Mucosa of rectum (tissue), 2 donors: ENCODE data around the gene PNMA6E.

Experiments
- H3K27ac ChIP-seq, 2 donors: one replicate each; pipeline ENCODE4 v1.7.0; 2013; ENCODE audit warnings: inconsistent platforms in 2 of 2, low read depth in 2 of 2, low read length in 2 of 2
- H3K27me3 ChIP-seq, 2 donors: one replicate each; pipeline ENCODE4 v1.7.0; 2013; ENCODE audit warnings: low read length in 2 of 2; ENCODE audit not compliant: control insufficient read depth in 2 of 2, insufficient read depth in 2 of 2
- H3K36me3 ChIP-seq, 2 donors: one replicate each; pipeline ENCODE4 v1.7.0; 2013; ENCODE audit warnings: low read length in 2 of 2; ENCODE audit not compliant: control insufficient read depth in 2 of 2, insufficient read depth in 2 of 2
- H3K4me1 ChIP-seq, 2 donors: one replicate each; pipeline ENCODE4 v1.7.0; 2013; ENCODE audit warnings: low read length in 2 of 2, mild to moderate bottlenecking in 1 of 2; ENCODE audit not compliant: control insufficient read depth in 2 of 2, insufficient read depth in 2 of 2
- H3K4me3 ChIP-seq, 2 donors: one replicate each; pipeline ENCODE4 v1.7.0; 2013; ENCODE audit warnings: low read length in 2 of 2
- H3K9ac ChIP-seq, 2 donors: one replicate each; pipeline ENCODE4 v1.7.0; 2013; ENCODE audit warnings: low read length in 2 of 2, low read depth in 1 of 2, mild to moderate bottlenecking in 1 of 2
- H3K9me3 ChIP-seq, 2 donors: one replicate each; pipeline ENCODE4 v1.7.0; 2013; ENCODE audit warnings: low read length in 2 of 2; ENCODE audit not compliant: control insufficient read depth in 2 of 2
- donor health status: healthy.
- donor health status: Normal muscosa, but diverticular disease.

The PNMA6E gene

DNA sequence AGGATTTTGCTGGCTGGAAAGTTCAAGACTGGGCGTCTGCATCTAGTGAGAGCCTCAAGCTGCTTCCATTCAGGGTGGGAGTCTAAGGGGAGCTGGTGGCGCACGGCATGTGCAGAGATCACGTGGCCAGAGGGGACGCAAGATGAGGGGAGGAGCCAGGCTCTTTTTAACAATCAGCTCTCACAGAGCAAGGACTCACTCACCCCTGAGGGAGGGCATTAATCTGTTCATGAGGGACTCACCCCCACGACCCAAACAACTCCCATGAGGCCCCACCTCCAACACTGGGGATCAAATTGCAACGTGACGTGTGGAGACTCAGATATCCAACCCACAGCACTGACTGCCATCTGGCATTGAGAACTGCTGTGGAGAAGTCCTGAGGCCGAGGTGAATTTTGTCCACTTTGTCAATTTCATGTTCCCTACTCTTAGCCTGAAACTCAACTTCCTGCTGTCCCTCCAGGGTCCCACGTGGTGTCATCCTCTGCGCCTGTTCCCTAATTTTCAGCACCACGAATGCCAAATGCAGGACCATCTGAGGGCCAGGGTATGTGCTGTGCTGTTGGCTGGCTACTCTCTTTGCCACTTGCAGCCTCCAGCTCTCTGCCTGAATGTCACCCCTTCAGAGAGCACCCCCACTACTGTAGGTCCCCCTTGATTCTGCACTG lies 15.8 kb upstream of the PNMA6E start:
- Histone ChIP-seq H3K27me3 (peaks cover 5 to 10% of the 10 kb centered on the region in 2 donors), H3K4me1 (no peaks in the 10 kb centered on the region)

DNA sequence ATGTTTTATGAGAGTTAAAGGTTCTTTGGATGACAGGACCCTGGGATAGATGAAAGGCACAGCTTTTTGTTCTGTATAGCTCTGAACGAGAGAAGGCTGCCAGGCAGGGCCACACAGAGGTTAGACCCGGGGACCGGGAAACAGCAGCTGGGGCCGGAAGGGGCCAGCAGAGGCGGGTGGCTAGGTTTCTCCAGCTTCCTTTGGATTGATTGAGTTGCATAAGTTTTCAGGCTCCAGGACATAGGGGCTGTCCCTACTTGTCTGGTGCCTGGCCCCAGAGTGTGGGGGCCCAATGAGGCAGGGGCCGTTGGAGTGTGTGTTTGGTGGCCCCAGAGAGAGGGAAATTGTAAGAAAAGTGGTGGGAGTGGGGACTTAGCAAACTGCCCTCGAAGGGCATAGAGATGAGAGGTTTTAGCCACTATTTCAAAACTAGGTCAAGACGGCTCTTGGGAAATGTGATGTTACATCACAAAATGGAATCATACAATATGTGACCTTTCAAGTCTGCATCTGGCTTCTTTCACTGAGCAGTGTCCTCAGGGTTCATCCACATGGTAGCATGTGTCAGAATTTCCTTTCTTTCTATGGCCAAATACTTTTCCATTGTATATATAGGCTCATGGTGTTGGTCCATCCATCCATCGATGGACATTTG lies 13.8 kb upstream of the PNMA6E start:
- H3K9me3 ChIP-seq = no peaks in the 10 kb centered on the region
- H3K9ac ChIP-seq = no peak overlapping the region
- no peaks in the 10 kb centered on the region for H3K36me3 ChIP-seq
- no peak overlapping the region for H3K4me3 ChIP-seq
- peaks cover 10 to 13% of the 10 kb centered on the region in 2 donors for H3K27me3 ChIP-seq
- H3K4me1 ChIP-seq = no peaks in the 10 kb centered on the region
- H3K27ac ChIP-seq = no peak overlapping the region

More for the DNA sequence above, 15.8 kb upstream of the PNMA6E start:
- Histone ChIP-seq H3K9ac (no peak overlapping the region), H3K27ac (no peak overlapping the region), H3K9me3 (no peaks in the 10 kb centered on the region), H3K36me3 (no peaks in the 10 kb centered on the region), H3K4me3 (no peak overlapping the region)

DNA sequence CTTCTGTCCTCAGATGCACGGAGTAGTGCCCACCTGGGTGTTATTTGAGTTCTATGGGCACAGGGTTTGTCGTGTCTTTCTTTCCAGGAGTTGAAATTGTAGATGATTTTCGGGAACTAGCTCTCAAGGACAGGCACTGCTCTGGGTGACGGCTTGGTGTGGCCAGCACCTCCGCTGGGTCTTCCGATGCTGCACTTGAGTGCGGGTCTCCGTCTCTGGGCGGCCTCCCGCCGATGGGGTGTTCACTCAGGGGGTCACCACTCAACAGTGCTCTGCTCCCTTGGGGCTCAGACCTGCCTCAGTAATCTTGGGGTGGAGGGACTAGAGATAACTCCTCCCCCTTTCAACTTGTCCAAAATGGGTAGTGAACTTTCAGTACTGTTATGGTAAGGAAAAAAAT lies 12.6 kb upstream of the PNMA6E start:
- no peaks in the 10 kb centered on the region for H3K9me3 ChIP-seq
- H3K27ac ChIP-seq = no peak overlapping the region
- peaks cover 10 to 15% of the 10 kb centered on the region in 2 donors for H3K27me3 ChIP-seq
- H3K4me3 ChIP-seq = no peak overlapping the region
- no peaks in the 10 kb centered on the region for H3K4me1 ChIP-seq
- H3K36me3 ChIP-seq = no peaks in the 10 kb centered on the region
- H3K9ac ChIP-seq = no peak overlapping the region

DNA sequence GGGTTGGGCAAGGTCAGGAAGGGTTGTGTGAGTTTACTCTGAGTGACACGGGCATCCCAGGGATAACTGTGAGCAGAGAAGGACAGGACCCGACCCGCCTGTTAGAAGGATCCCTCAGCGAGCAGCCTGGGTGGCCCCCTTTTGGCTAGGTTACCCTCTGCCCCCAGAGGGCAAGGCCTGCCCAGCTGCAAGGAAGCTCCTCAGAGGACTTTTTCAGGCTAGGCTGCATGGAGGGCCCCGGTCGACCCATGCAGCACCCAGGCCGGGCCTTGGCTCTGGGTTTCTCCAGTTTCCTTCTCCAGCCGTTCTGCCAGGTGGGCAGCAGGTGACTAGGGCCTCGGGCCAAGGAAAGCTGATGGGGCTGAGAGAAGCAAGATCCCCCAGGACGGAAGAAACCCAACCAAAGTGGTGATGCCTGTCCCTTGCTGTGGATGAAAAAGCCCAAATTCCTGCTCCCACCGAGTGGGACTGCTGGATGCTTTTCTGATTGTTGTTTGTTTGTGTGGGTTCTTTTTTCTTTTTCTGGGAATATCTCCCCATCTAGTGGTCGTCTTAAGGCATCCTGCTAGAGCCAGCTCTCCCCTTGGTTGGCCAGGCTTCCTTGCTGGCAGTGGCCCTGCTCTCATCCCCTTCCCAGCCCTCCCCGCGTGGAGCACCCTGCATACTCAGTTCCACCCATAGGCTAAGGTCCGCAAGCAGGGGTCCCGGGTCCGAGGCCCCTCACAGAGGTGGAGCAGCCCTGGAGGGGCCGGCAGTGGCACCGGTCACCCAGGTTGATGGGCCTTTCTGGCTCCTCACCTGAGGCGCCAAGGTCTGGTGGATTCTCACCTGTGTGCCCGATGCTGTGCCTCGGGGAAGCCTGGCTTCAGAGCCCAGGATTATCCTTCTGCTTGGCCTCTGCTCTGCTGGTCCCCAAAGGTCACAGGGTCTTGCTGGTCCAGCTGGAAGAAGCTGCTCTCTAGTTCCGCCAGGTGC lies 11.9 kb upstream of the PNMA6E start:
- H3K9ac ChIP-seq = no peak overlapping the region
- peaks cover 10 to 17% of the 10 kb centered on the region in 2 donors for H3K27me3 ChIP-seq
- no peak overlapping the region for H3K4me3 ChIP-seq
- H3K4me1 ChIP-seq = no peaks in the 10 kb centered on the region
- no peak overlapping the region for H3K27ac ChIP-seq
- H3K36me3 ChIP-seq = no peaks in the 10 kb centered on the region
- no peaks in the 10 kb centered on the region for H3K9me3 ChIP-seq

DNA sequence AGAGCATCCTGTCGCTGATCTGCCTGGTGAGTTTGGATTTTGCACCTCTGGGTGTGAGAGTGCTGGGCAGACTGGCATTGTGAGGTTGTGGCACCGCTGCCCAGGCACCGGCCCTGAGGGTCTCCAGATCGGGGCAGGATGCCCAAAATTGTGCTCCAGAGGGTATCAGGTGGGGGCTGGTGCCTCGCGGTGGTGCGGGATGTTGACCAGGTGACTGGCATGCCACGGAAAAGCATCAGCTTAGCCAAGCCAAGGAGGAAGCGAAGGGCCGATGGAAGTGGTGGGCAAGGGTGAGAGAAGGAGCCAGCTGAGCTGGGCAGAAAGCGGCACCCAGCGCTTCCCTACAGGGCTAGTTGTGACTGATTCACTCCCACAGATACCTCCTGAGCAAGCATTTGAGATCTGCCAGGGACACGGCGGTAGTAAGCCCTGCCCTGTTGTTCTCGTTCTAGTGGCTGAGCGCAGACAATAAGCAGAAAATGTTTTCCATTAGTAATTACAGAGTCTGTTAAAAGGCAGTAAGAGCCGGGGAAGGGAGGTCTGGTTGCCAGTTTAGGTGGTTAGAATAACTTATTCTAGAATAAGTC lies 10.9 kb upstream of the PNMA6E start:
- no peaks in the 10 kb centered on the region for H3K36me3 ChIP-seq
- H3K27me3 ChIP-seq = peaks cover 10 to 17% of the 10 kb centered on the region in 2 donors
- H3K9ac ChIP-seq = no peak overlapping the region
- no peaks in the 10 kb centered on the region for H3K4me1 ChIP-seq
- no peak overlapping the region for H3K27ac ChIP-seq
- no peaks in the 10 kb centered on the region for H3K9me3 ChIP-seq
- peak overlapping the region; percentile 33 to 45 for H3K4me3 ChIP-seq

DNA sequence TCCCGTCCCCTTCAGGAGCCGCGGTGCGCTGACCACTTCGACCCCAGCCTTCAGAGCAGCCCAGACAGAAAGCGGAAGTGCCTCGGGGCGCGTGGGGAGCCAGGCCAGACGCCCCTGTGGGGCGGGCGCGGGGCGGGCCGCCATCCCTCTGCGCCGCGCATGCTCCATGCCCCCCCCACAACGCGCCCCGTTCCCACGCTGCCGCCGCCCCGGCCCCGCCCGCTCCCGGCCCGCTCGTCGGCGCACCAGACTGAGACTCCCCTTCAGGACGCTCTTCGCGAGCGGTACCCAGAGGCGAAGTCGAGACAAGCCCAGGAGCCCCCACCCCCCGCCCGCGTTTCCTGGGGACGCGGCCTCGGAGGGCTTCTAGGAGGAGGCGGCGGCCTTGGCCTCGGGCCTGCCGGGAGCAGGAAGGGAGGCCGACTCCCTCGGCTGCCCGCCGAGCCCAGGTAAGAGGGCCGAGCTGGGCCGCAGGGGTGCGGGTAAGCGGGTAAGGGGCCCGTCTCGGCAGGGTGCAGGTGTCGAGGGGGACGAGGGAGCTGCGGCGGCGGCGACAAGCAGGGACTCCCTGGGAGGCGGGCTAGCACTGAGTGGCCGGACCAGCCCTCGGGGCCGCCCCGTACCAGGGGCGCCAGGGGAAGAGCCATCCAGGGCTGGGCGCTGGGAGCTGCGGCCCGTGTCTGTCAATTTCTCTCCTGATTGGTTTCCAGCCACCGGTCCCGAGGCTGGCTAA lies 10.3 kb upstream of the PNMA6E start, which contains the start of gene ZFP92:
Gene ZFP92 (plus strand): TSS at position 218 of the 733 bp plus-strand sequence. CDS start 6,851 bp downstream, outside the sequence.
- H3K27me3 ChIP-seq = peaks cover 11 to 15% of the 10 kb centered on the region in 2 donors
- H3K9me3 ChIP-seq = no peaks in the 10 kb centered on the region
- H3K36me3 ChIP-seq = no peaks in the 10 kb centered on the region
- no peaks in the 10 kb centered on the region for H3K4me1 ChIP-seq
- peak within 1 kb of the TSS in 1 of 2 donors; percentile 7 for H3K9ac ChIP-seq
- H3K27ac ChIP-seq = no peak within 1 kb of the TSS
- peak within 1 kb of the TSS; percentile 33 to 45 for H3K4me3 ChIP-seq

DNA sequence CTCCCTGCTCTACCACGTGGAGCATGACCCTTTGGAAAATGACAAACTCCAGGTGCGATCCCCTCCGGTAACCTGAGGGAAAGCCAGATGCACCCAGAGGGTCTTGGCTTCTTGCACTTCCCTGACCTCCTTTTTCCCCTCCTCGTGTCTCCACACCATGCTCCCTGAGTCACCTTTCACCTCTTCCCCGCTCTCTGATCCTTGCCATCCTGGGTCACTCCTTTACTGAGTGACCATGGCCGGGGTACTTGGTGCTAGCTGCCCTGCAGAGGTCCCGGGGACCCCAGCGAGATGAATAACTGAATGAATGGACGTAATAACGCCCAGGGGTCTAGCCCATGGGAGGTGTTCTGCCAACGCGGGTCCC lies 9.7 kb upstream of the PNMA6E start:
- Histone ChIP-seq H3K27ac (no peak overlapping the region), H3K27me3 (peaks cover 10 to 11% of the 10 kb centered on the region in 2 donors), H3K4me1 (no peaks in the 10 kb centered on the region), H3K36me3 (no peaks in the 10 kb centered on the region), H3K9ac (no peak overlapping the region), H3K9me3 (no peaks in the 10 kb centered on the region), H3K4me3 (no peak overlapping the region)

DNA sequence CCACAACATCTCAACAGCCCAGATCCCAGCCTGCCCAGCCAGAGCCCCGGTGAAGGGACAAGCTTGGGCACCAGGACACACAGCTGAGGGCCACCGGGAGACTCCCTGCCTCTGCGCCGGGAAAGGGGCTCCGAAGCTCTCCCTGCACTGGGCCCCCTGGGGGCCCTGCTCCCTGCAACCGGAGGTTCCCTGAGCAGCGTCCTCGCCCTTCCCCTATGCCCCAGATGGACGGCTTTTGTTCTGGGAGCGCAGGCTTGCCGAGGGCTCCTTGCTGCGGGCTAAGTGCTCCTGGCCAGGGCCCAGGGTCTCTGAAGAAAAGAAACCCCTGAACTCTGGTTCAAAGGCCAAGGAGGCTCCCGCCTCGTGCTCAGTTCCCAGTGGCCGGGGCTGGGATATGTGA lies 9.2 kb upstream of the PNMA6E start:
- Histone ChIP-seq H3K4me3 (no peak overlapping the region), H3K9me3 (no peaks in the 10 kb centered on the region), H3K27me3 (peaks cover 10 to 11% of the 10 kb centered on the region in 2 donors), H3K36me3 (no peaks in the 10 kb centered on the region), H3K27ac (no peak overlapping the region), H3K9ac (no peak overlapping the region), H3K4me1 (no peaks in the 10 kb centered on the region)

DNA sequence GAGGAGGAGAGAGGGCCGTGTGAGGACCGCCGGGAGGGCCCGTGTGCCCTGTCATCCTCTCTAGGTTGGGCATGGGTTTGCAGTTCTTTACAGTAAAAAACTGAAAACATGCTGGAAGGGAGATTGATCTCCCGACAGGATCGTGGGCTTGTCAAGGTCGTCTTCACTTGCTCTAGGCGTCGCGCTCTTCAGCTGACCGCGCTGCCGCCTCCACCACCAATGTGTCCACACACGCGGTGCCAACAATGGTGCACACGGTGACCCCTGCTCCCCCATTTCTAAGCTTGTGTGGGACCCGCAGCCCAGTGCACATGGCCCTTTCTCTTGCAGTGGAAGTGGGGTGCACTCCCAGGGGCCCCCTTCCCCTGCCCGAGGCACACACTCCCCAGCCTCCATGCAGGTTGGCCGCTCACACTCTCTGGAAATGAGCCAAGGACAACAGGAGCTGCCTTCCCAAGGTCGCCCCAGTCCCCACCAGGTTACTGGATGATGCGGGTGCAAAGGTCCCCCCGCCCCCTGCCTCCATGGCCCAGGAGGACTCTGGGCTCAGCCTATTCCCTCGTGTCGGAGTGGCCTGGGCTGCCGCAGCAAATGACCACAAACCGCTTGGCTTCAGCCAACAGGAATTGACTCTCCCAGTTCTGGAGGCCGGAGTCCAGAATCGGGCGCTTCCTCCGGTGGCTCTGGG lies 8.4 kb upstream of the PNMA6E start:
- no peaks in the 10 kb centered on the region for H3K36me3 ChIP-seq
- H3K9ac ChIP-seq = no peak overlapping the region
- H3K9me3 ChIP-seq = no peaks in the 10 kb centered on the region
- H3K27ac ChIP-seq = no peak overlapping the region
- peaks cover 10 to 11% of the 10 kb centered on the region in 2 donors for H3K27me3 ChIP-seq
- no peaks in the 10 kb centered on the region for H3K4me1 ChIP-seq
- H3K4me3 ChIP-seq = no peak overlapping the region
